H7 (cell line): ENCODE measurements around the gene MMP28. TPM values are rescaled to one million over a fixed set of nuclear protein-coding genes. Genes with fewer than 3 reads are reported as not detected.
"Not testable (repeated sequence)": the region's sequence is repeated elsewhere in the genome, so short reads cannot be mapped to it uniquely, and the experiment has no call there.

Source experiments
- DNase-seq: peaks from one replicate; pipeline ENCODE4 v3.0.0; 2012
- H3K27me3 ChIP-seq: 2 replicates; pipeline ENCODE4 v1.6.0; 2011; ENCODE audit warnings: mild to moderate bottlenecking, low read length; ENCODE audit not compliant: control insufficient read depth, insufficient read depth
- H3K36me3 ChIP-seq: replicated peaks from 2 replicates; pipeline ENCODE4 v1.5.1; 2011; ENCODE audit warnings: low read length; ENCODE audit not compliant: control insufficient read depth, insufficient read depth
- H3K4me3 ChIP-seq: 2 replicates; pipeline ENCODE4 v1.5.1; 2011; ENCODE audit warnings: low read depth, mild to moderate bottlenecking, control low read depth, low read length, moderate library complexity; ENCODE audit not compliant: insufficient read depth
- total RNA-seq: library from RNA; depleted of rRNA; stranded (reverse); fragments of >200 nt; shearing (Covaris generic); gene quantifications from 2 replicates; pipeline ENCODE4 v1.2.3, GENCODE V29; 2014

MMP28 gene
- total RNA-seq, 1 experiment from 2014 or later, result not detected

GRCh38 chr17:35765756-35766488, 29.5 kb downstream of the MMP28 start:
- Histone ChIP-seq H3K27me3 (peaks cover 2% of the 10 kb centered on the region; the same call in 1 of the 2 replicates), H3K4me3 (no peak overlapping the region), H3K36me3 (no peaks in the 10 kb centered on the region)
- peak; percentile 57 for DNase-seq

GRCh38 chr17:35765086-35765710, 30.2 kb downstream of the MMP28 start:
- H3K4me3 ChIP-seq, result no peak overlapping the region
- no peaks in the 10 kb centered on the region for H3K36me3 ChIP-seq
- peaks cover 3% of the 10 kb centered on the region for H3K27me3 ChIP-seq
- peak; percentile 55 for DNase-seq

- H3K36me3 ChIP-seq, result no peaks in the 10 kb centered on the region
- peaks cover 4% of the 10 kb centered on the region for H3K27me3 ChIP-seq
- H3K4me3 ChIP-seq, result peak overlapping the region; percentile 54
- peak; percentile 99 for DNase-seq
Observed at GRCh38 chr17:35764123-35764991, 31.1 kb downstream of the MMP28 start.

GRCh38 chr17:35763767-35764122, 31.7 kb downstream of the MMP28 start:
- Histone ChIP-seq H3K36me3 (no peaks in the 10 kb centered on the region), H3K27me3 (peaks cover 4% of the 10 kb centered on the region), H3K4me3 (peak overlapping the region; percentile 54)

GRCh38 chr17:35761601-35762000, 33.8 kb downstream of the MMP28 start:
- DNase-seq, result no peak
- no peaks in the 10 kb centered on the region for H3K36me3 ChIP-seq
- peaks cover 4% of the 10 kb centered on the region for H3K27me3 ChIP-seq
- no peak overlapping the region for H3K4me3 ChIP-seq

More at GRCh38 chr17:35763767-35764122, 31.7 kb downstream of the MMP28 start:
- no peak for DNase-seq

- peak; percentile 13 for DNase-seq
Observed at GRCh38 chr17:35760587-35760986, 34.9 kb downstream of the MMP28 start, which contains the start of gene C17orf50. TSS of gene C17orf50 (plus strand) at chr17:35760887. CDS start at chr17:35760942, 55 bp downstream.

GRCh38 chr17:35757243-35757642, 38.2 kb downstream of the MMP28 start:
- H3K36me3 ChIP-seq, result no peaks in the 10 kb centered on the region
- no peak overlapping the region for H3K4me3 ChIP-seq
- peaks cover 2% of the 10 kb centered on the region; the same call in 1 of the 2 replicates for H3K27me3 ChIP-seq
- no peak for DNase-seq

More at GRCh38 chr17:35760587-35760986, 34.9 kb downstream of the MMP28 start, which contains the start of gene C17orf50:
- Histone ChIP-seq H3K4me3 (no peak within 1 kb of the TSS), H3K36me3 (no peaks in the 10 kb centered on the region), H3K27me3 (peaks cover 4% of the 10 kb centered on the region)

- DNase-seq, result peak; percentile 69
- Histone ChIP-seq H3K36me3 (no peaks in the 10 kb centered on the region), H3K4me3 (no peak within 1 kb of the TSS), H3K27me3 (peaks cover 21% of the 10 kb centered on the region)
Observed at GRCh38 chr17:35752945-35753764, 42.3 kb downstream of the MMP28 start, which contains the start of gene GAS2L2. TSS of gene GAS2L2 (minus strand) at chr17:35753239. CDS start at chr17:35752850, 389 bp downstream.

- H3K36me3 ChIP-seq, result no peaks in the 10 kb centered on the region
- no peak overlapping the region for H3K4me3 ChIP-seq
- peaks cover 21% of the 10 kb centered on the region for H3K27me3 ChIP-seq
- no peak for DNase-seq
Observed at GRCh38 chr17:35752471-35752870, 43.0 kb downstream of the MMP28 start.

- DNase-seq, result peak; percentile 52
- not testable (repeated sequence) for H3K36me3 ChIP-seq, H3K4me3 ChIP-seq
- H3K27me3 ChIP-seq, result peaks cover 21% of the 10 kb centered on the region
Observed at GRCh38 chr17:35751541-35751940, 43.9 kb downstream of the MMP28 start.

GRCh38 chr17:35750526-35751395, 44.7 kb downstream of the MMP28 start:
- Histone ChIP-seq H3K27me3 (peaks cover 21% of the 10 kb centered on the region), H3K36me3 (no peaks in the 10 kb centered on the region), H3K4me3 (no peak overlapping the region)
- DNase-seq, result no peak

- peak; percentile 92 for DNase-seq
- peak overlapping the region; percentile 33 for H3K4me3 ChIP-seq
- H3K27me3 ChIP-seq, result peaks cover 21% of the 10 kb centered on the region
- H3K36me3 ChIP-seq, result no peaks in the 10 kb centered on the region
Observed at GRCh38 chr17:35749560-35750412, 45.7 kb downstream of the MMP28 start.
